GM12878 (cell line): Measurements from ENCODE around the gene JKAMP. TPM values are rescaled to one million over a fixed set of nuclear protein-coding genes. Genes with fewer than 3 reads are reported as not detected.

Experiments
- ATAC-seq: fragments of 200-7000 bp; cut with Tn5 transposase; 3 replicates; pipeline ENCODE4 v1.9.1; 2020; ENCODE audit warnings: mild to moderate bottlenecking, moderate library complexity
- BruUV-seq: library from RNA; stranded (reverse); fragments of 400-500 nt; replicated peaks from 2 replicates; lab custom pipeline; 2021; lab: Mats Ljungman, UMichigan
- CTCF ChIA-PET: fragments of 300-600 bp; sonication (Branson Sonifier 250); formaldehyde crosslinking; extraction: SDS; loops from one replicate; lab custom pipeline; 2021; ENCODE audit warnings: inconsistent platforms; lab: Yijun Ruan, JAX
- POLR2A ChIA-PET: fragments of 350-600 bp; formaldehyde crosslinking; extraction: SDS; loops from one replicate; lab custom pipeline; 2021; ENCODE audit warnings: inconsistent platforms; lab: Charles Lee
- RAD21 ChIA-PET: fragments of 300-600 bp; sonication (Branson Sonifier 250); formaldehyde crosslinking; loops from one replicate; lab custom pipeline; 2023; ENCODE audit warnings: antibody characterized with exemption; ENCODE audit not compliant: unreplicated experiment; lab: Charles Lee
- SMC1A ChIA-PET: fragments of 300-600 bp; sonication (Branson Sonifier 250); formaldehyde crosslinking; loops from one replicate; lab custom pipeline; 2023; ENCODE audit not compliant: unreplicated experiment, uncharacterized antibody; lab: Charles Lee
- DNase-seq: peaks from one replicate; pipeline ENCODE4 v3.0.0-alpha.2; 2011; ENCODE audit warnings: low read depth, low spot score
- FAIRE-seq: peaks from 3 replicates; lab custom pipeline; 2011; peaks lifted over from hg19 to GRCh38; lab: Jason Lieb, UNC
- H2AFZ ChIP-seq: 2 replicates; pipeline ENCODE4 v1.6.0; 2011; ENCODE audit warnings: low read depth, low read length, control low read depth; ENCODE audit not compliant: control insufficient read depth
- H3K27ac ChIP-seq: 2 replicates; pipeline ENCODE4 v1.5.1; 2011; ENCODE audit warnings: control low read depth; ENCODE audit not compliant: control insufficient read depth, insufficient read depth
- H3K27me3 ChIP-seq, 2 experiments: replicated peaks in 1 of 2; 2 replicates each; pipeline versions ENCODE4 v1.6.0 to v1.6.1; 2011; ENCODE audit warnings: low read length in 1 of 2; ENCODE audit not compliant: control insufficient read depth in 2 of 2, insufficient read depth in 2 of 2
- H3K36me3 ChIP-seq, 2 experiments: 2 replicates each; pipeline ENCODE4 v1.5.1; 2011; ENCODE audit warnings: low read length in 1 of 2; ENCODE audit not compliant: control insufficient read depth in 2 of 2, insufficient read depth in 2 of 2
- H3K4me1 ChIP-seq: 2 replicates; pipeline ENCODE4 v1.6.1; 2011; ENCODE audit warnings: mild to moderate bottlenecking, low read length, moderate library complexity, mixed read lengths; ENCODE audit not compliant: control insufficient read depth, insufficient read depth
- H3K4me2 ChIP-seq: 2 replicates; pipeline ENCODE4 v1.6.0; 2011; ENCODE audit warnings: control low read depth; ENCODE audit not compliant: control insufficient read depth, insufficient read depth
- H3K4me3 ChIP-seq: fragments of 200-600 bp; sonication (generic); 2 replicates; pipeline ENCODE4 v1.5.1; 2016
- H3K79me2 ChIP-seq: 2 replicates; pipeline ENCODE4 v1.6.0; 2011; ENCODE audit warnings: low read length; ENCODE audit not compliant: control insufficient read depth, insufficient read depth
- H3K9ac ChIP-seq: 2 replicates; pipeline ENCODE4 v1.8.0; 2011; ENCODE audit warnings: low read length, control low read depth, mixed read lengths; ENCODE audit not compliant: control insufficient read depth, insufficient read depth
- H3K9me3 ChIP-seq: replicated peaks from 3 replicates; pipeline ENCODE4 v1.5.1; 2011; ENCODE audit warnings: mild to moderate bottlenecking, low read length; ENCODE audit not compliant: control insufficient read depth, insufficient read depth
- H4K20me1 ChIP-seq: 2 replicates; pipeline ENCODE4 v1.6.0; 2011; ENCODE audit not compliant: control insufficient read depth, insufficient read depth
- EP300 ChIP-seq, 2 experiments: fragments of 150-350 bp in 1 of 2; IDR thresholded peaks; 2 replicates each; pipeline ENCODE4 v1.6.1; 2011 to 2012; ENCODE audit warnings: low read depth in 2 of 2, low read length in 2 of 2, borderline replicate concordance in 1 of 2, improper control_type of control experiment in 1 of 2, inconsistent platforms in 1 of 2; ENCODE audit not compliant: control insufficient read depth in 1 of 2
- GATAD2B ChIP-seq: fragments of 450-650 bp; conservative IDR thresholded peaks from 2 replicates; pipeline ENCODE4 v1.6.1; 2017; ENCODE audit warnings: low read depth, mild to moderate bottlenecking, moderate library complexity
- IRF4 ChIP-seq: IDR thresholded peaks from 2 replicates; pipeline ENCODE4 v1.6.1; 2011; ENCODE audit warnings: low read depth, low read length
- NBN ChIP-seq: fragments of 450-650 bp; IDR thresholded peaks from 2 replicates; pipeline ENCODE4 v1.6.1; 2016
- POLR2A ChIP-seq: IDR thresholded peaks from 2 replicates; pipeline ENCODE4 v1.6.1; 2011; ENCODE audit warnings: low read depth, mild to moderate bottlenecking, low read length
- SIX5 ChIP-seq: IDR thresholded peaks from 2 replicates; pipeline ENCODE4 v1.6.1; 2011; ENCODE audit warnings: mild to moderate bottlenecking, low read depth, low read length, moderate library complexity; ENCODE audit not compliant: severe bottlenecking
- TCF7 ChIP-seq: IDR thresholded peaks from 2 replicates; pipeline ENCODE4 v1.6.1; 2014; ENCODE audit warnings: antibody characterized with exemption, borderline replicate concordance
- ZNF384 ChIP-seq: IDR thresholded peaks from 2 replicates; pipeline ENCODE4 v1.6.1; 2012; ENCODE audit warnings: low read depth, mild to moderate bottlenecking, low read length, improper control_type of control experiment, borderline replicate concordance
- WGBS: methylation state at CpG from one replicate; pipeline ENCODE4 v1.1.6; 2016; ENCODE audit warnings: low lambda C conversion rate; ENCODE audit not compliant: insufficient replicate concordance, insufficient coverage; ENCODE audit errors: missing lambda C conversion rate; 5-methylcytosine and 5-hydroxymethylcytosine counted together
- in situ Hi-C: fragments of 300-500 bp; cut with MboI; formaldehyde crosslinking; loops from 9 replicates; pipeline ENCODE4 v1.14.3; 2018; ENCODE audit warnings: mixed read lengths
- intact Hi-C: fragments of 100-400 bp; cut with micrococcal nuclease; formaldehyde crosslinking; loops from one replicate; pipeline ENCODE4 v1.14.2; 2022; ENCODE audit not compliant: unreplicated experiment
- polyA plus RNA-seq, 11 experiments: library from polyadenylated mRNA; depleted of rRNA in 4 of 11; unstranded in 6 of 11; stranded (reverse) in 5 of 11; fragments of >200 nt; fragmentation: Nextera tagmentation in 4 of 11; fragmentation: Illumina TruSeq in 1 of 11; extraction: Ambion mirVana in 4 of 11; extraction: Trizol in 1 of 11; gene quantifications; 1 replicate in 1 of 11; 2 replicates in 10 of 11; pipeline versions ENCODE4 v1.2.1 to v1.2.3, GENCODE V29; 2011 to 2016; ENCODE audit warnings: inconsistent platforms in 2 of 11, missing spikeins in 2 of 11, low read depth in 1 of 11
- total RNA-seq, 4 experiments: library from RNA; depleted of rRNA in 3 of 4; stranded (reverse); fragments of >200 nt in 3 of 4; fragmentation: Illumina TruSeq in 1 of 4; extraction: Trizol in 1 of 4; gene quantifications; 2 replicates each; pipeline versions ENCODE4 v1.2.1 to v1.2.3, GENCODE V29; 2013 to 2021
- TF ChIP-seq, protein P1 (sequence below): fragments of 450-650 bp; IDR thresholded peaks from 2 replicates; pipeline ENCODE4 v1.6.1; 2017; ENCODE audit warnings: low read depth, mild to moderate bottlenecking, moderate library complexity
- TF ChIP-seq, protein P2 (sequence below): fragments of 450-650 bp; IDR thresholded peaks from 2 replicates; pipeline ENCODE4 v1.6.1; 2017; ENCODE audit warnings: antibody characterized with exemption, mild to moderate bottlenecking, moderate library complexity
- TF ChIP-seq, protein P3 (sequence below): IDR thresholded peaks from 2 replicates; pipeline ENCODE4 v1.6.1; 2011; ENCODE audit warnings: borderline replicate concordance, low read depth, mild to moderate bottlenecking, moderate library complexity, low read length; ENCODE audit not compliant: insufficient read depth, poor library complexity, severe bottlenecking
- TF ChIP-seq, protein P4 (sequence below), 3 experiments: IDR thresholded peaks in 2 of 3; conservative IDR thresholded peaks in 1 of 3; 2 replicates each; pipeline ENCODE4 v1.5.1; 2011; ENCODE audit warnings: low read depth in 3 of 3, low read length in 3 of 3, mild to moderate bottlenecking in 3 of 3, control low read depth in 2 of 3, moderate library complexity in 2 of 3, inconsistent platforms in 1 of 3, mixed read lengths in 1 of 3; ENCODE audit not compliant: control insufficient read depth in 2 of 3, insufficient read depth in 1 of 3; ENCODE audit errors: extremely low read depth in 1 of 3
- TF ChIP-seq, protein P5 (sequence below): fragments of 450-650 bp; IDR thresholded peaks from 2 replicates; pipeline ENCODE4 v1.6.1; 2016; ENCODE audit warnings: mild to moderate bottlenecking
- TF ChIP-seq, protein P6 (sequence below): IDR thresholded peaks from 2 replicates; pipeline ENCODE4 v1.6.1; 2012; ENCODE audit warnings: low read length, inconsistent platforms

JKAMP gene
- total and polyA plus RNA-seq, 10 of the 15 experiments (the other 5 are each of a cell fraction or from before 2014, with no cell fraction given): 18.2 to 129 (median 46.6) TPM

DNA sequence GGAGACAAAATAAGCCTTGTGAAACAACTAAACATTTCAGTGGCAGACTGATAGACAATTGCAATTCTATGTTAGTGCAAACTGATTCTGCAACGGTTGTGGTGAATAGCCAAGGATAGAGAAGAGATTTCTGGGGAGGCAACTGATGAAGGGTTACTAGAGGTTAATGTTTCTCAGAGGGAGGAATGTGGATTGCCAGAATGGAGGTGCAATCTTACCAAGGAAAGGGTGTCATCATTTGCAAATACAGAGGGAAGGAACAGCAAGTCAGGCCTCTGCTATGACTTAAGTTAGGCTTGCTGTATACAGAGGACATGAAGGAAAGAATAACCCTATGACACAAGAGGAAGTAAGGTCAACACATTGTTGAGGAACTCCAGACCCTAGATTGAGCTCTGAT, 56.5 kb downstream of the JKAMP start:
- TF ChIP-seq TCF7: no peak
- TF ChIP-seq GATAD2B: no peak
- TF ChIP-seq, protein P1, sequence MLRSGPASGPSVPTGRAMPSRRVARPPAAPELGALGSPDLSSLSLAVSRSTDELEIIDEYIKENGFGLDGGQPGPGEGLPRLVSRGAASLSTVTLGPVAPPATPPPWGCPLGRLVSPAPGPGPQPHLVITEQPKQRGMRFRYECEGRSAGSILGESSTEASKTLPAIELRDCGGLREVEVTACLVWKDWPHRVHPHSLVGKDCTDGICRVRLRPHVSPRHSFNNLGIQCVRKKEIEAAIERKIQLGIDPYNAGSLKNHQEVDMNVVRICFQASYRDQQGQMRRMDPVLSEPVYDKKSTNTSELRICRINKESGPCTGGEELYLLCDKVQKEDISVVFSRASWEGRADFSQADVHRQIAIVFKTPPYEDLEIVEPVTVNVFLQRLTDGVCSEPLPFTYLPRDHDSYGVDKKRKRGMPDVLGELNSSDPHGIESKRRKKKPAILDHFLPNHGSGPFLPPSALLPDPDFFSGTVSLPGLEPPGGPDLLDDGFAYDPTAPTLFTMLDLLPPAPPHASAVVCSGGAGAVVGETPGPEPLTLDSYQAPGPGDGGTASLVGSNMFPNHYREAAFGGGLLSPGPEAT: no peak
- TF ChIP-seq, protein P2, sequence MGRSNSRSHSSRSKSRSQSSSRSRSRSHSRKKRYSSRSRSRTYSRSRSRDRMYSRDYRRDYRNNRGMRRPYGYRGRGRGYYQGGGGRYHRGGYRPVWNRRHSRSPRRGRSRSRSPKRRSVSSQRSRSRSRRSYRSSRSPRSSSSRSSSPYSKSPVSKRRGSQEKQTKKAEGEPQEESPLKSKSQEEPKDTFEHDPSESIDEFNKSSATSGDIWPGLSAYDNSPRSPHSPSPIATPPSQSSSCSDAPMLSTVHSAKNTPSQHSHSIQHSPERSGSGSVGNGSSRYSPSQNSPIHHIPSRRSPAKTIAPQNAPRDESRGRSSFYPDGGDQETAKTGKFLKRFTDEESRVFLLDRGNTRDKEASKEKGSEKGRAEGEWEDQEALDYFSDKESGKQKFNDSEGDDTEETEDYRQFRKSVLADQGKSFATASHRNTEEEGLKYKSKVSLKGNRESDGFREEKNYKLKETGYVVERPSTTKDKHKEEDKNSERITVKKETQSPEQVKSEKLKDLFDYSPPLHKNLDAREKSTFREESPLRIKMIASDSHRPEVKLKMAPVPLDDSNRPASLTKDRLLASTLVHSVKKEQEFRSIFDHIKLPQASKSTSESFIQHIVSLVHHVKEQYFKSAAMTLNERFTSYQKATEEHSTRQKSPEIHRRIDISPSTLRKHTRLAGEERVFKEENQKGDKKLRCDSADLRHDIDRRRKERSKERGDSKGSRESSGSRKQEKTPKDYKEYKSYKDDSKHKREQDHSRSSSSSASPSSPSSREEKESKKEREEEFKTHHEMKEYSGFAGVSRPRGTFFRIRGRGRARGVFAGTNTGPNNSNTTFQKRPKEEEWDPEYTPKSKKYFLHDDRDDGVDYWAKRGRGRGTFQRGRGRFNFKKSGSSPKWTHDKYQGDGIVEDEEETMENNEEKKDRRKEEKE: no peak
- TF ChIP-seq ZNF384: no peak
- no peak for TF ChIP-seq POLR2A
- TF ChIP-seq, protein P3, sequence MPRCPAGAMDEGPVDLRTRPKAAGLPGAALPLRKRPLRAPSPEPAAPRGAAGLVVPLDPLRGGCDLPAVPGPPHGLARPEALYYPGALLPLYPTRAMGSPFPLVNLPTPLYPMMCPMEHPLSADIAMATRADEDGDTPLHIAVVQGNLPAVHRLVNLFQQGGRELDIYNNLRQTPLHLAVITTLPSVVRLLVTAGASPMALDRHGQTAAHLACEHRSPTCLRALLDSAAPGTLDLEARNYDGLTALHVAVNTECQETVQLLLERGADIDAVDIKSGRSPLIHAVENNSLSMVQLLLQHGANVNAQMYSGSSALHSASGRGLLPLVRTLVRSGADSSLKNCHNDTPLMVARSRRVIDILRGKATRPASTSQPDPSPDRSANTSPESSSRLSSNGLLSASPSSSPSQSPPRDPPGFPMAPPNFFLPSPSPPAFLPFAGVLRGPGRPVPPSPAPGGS: no peak
- TF ChIP-seq IRF4: no peak
- TF ChIP-seq NBN: no peak
- TF ChIP-seq, protein P4, sequence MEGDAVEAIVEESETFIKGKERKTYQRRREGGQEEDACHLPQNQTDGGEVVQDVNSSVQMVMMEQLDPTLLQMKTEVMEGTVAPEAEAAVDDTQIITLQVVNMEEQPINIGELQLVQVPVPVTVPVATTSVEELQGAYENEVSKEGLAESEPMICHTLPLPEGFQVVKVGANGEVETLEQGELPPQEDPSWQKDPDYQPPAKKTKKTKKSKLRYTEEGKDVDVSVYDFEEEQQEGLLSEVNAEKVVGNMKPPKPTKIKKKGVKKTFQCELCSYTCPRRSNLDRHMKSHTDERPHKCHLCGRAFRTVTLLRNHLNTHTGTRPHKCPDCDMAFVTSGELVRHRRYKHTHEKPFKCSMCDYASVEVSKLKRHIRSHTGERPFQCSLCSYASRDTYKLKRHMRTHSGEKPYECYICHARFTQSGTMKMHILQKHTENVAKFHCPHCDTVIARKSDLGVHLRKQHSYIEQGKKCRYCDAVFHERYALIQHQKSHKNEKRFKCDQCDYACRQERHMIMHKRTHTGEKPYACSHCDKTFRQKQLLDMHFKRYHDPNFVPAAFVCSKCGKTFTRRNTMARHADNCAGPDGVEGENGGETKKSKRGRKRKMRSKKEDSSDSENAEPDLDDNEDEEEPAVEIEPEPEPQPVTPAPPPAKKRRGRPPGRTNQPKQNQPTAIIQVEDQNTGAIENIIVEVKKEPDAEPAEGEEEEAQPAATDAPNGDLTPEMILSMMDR (IDR thresholded peaks at IDR 0.05 in 2 of 3, conservative IDR thresholded peaks at IDR 0.05 in 1 of 3; ENCODE audit: control insufficient read depth in 2 of 3, extremely low read depth in 1 of 3, insufficient read depth in 1 of 3, low read depth in 3 of 3, low read length in 3 of 3): no peak
- TF ChIP-seq EP300 (IDR thresholded peaks at IDR 0.05; ENCODE audit: borderline replicate concordance in 1 of 2, control insufficient read depth in 1 of 2, low read depth in 2 of 2, low read length in 2 of 2): no peak
- TF ChIP-seq SIX5: no peak
- TF ChIP-seq, protein P5, sequence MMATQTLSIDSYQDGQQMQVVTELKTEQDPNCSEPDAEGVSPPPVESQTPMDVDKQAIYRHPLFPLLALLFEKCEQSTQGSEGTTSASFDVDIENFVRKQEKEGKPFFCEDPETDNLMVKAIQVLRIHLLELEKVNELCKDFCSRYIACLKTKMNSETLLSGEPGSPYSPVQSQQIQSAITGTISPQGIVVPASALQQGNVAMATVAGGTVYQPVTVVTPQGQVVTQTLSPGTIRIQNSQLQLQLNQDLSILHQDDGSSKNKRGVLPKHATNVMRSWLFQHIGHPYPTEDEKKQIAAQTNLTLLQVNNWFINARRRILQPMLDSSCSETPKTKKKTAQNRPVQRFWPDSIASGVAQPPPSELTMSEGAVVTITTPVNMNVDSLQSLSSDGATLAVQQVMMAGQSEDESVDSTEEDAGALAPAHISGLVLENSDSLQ: no peak
- TF ChIP-seq, protein P6, sequence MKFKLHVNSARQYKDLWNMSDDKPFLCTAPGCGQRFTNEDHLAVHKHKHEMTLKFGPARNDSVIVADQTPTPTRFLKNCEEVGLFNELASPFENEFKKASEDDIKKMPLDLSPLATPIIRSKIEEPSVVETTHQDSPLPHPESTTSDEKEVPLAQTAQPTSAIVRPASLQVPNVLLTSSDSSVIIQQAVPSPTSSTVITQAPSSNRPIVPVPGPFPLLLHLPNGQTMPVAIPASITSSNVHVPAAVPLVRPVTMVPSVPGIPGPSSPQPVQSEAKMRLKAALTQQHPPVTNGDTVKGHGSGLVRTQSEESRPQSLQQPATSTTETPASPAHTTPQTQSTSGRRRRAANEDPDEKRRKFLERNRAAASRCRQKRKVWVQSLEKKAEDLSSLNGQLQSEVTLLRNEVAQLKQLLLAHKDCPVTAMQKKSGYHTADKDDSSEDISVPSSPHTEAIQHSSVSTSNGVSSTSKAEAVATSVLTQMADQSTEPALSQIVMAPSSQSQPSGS: no peak
- H3K4me1 ChIP-seq: no peaks in the 10 kb centered on the region
- H3K4me3 ChIP-seq: no peak overlapping the region
- no peak overlapping the region for H2AFZ ChIP-seq
- BruUV-seq: no TSS peak
- in situ Hi-C loops: no loop called here
- CTCF ChIA-PET: no interaction called here
- H4K20me1 ChIP-seq: no peaks in the 10 kb centered on the region
- no peaks in the 10 kb centered on the region for H3K36me3 ChIP-seq
- SMC1A ChIA-PET: no interaction called here
- H3K27me3 ChIP-seq: no peaks in the 10 kb centered on the region
- no peak overlapping the region for H3K27ac ChIP-seq
- POLR2A ChIA-PET: no interaction called here
- H3K9ac ChIP-seq: no peak overlapping the region
- ATAC-seq: no peak
- no peak overlapping the region for H3K4me2 ChIP-seq
- no peaks in the 10 kb centered on the region for H3K9me3 ChIP-seq
- DNase-seq: no peak
- no peaks in the 10 kb centered on the region for H3K79me2 ChIP-seq
- RAD21 ChIA-PET: interaction anchor here (0.7 kb wide), 1 partner anchor 676 kb away, joined by 4 read pairs; no protein-coding TSS in a partner anchor
- WGBS: 0% methylated on average over 1 of the region's 1 CpG
- no peak for FAIRE-seq
- intact Hi-C loops: no loop called here
